GM23338 (cell line): Measurements from ENCODE around the gene LYVE1. TPM values are rescaled to one million over a fixed set of nuclear protein-coding genes. Genes with fewer than 3 reads are reported as not detected.

ENCODE experiments used
- ATAC-seq: fragments of 200-7000 bp; cut with Tn5 transposase; 3 replicates; pipeline ENCODE4 v1.9.1; 2020
- DNase-seq: peaks from one replicate; pipeline ENCODE4 v3.0.0-alpha.2; 2015; ENCODE audit warnings: low spot score
- H2AFZ ChIP-seq: fragments of 200-600 bp; sonication (generic); 2 replicates; pipeline ENCODE4 v1.8.0; 2016; ENCODE audit warnings: antibody characterized with exemption, mild to moderate bottlenecking, moderate library complexity
- H3F3A ChIP-seq: fragments of 200-600 bp; sonication (generic); replicated peaks from 2 replicates; pipeline ENCODE4 v1.8.0; 2017; ENCODE audit warnings: antibody characterized with exemption, mixed run types, low read depth
- H3K27ac ChIP-seq: fragments of 200-600 bp; sonication (generic); 2 replicates; pipeline ENCODE4 v1.6.1; 2016; ENCODE audit warnings: low read depth
- H3K27me3 ChIP-seq: fragments of 200-600 bp; sonication (generic); 2 replicates; pipeline ENCODE4 v1.8.0; 2016; ENCODE audit warnings: mild to moderate bottlenecking, mixed run types, moderate library complexity; ENCODE audit not compliant: insufficient read depth
- H3K36me3 ChIP-seq: fragments of 200-600 bp; sonication (generic); 2 replicates; pipeline ENCODE4 v1.8.0; 2016; ENCODE audit warnings: mild to moderate bottlenecking; ENCODE audit not compliant: insufficient read depth
- H3K4me1 ChIP-seq: fragments of 200-600 bp; sonication (generic); 2 replicates; pipeline ENCODE4 v1.8.0; 2016; ENCODE audit warnings: mild to moderate bottlenecking, moderate library complexity; ENCODE audit not compliant: insufficient read depth
- H3K4me2 ChIP-seq: fragments of 200-600 bp; sonication (generic); 2 replicates; pipeline ENCODE4 v1.7.1; 2017; ENCODE audit warnings: mixed run types
- H3K4me3 ChIP-seq: fragments of 200-600 bp; sonication (generic); 2 replicates; pipeline ENCODE4 v1.6.1; 2016; ENCODE audit warnings: mixed run types
- H3K79me2 ChIP-seq: fragments of 200-600 bp; sonication (generic); replicated peaks from 2 replicates; pipeline ENCODE4 v1.8.0; 2017; ENCODE audit warnings: mild to moderate bottlenecking; ENCODE audit not compliant: insufficient read depth
- H3K9me2 ChIP-seq: fragments of 200-600 bp; sonication (generic); 2 replicates; pipeline ENCODE4 v1.8.0; 2017; ENCODE audit not compliant: insufficient read depth
- H4K20me1 ChIP-seq: fragments of 200-600 bp; sonication (generic); replicated peaks from 2 replicates; pipeline ENCODE4 v1.8.0; 2017; ENCODE audit warnings: mild to moderate bottlenecking; ENCODE audit not compliant: insufficient read depth
- H3K27ac Mint-ChIP-seq: 2 replicates; pipeline ENCODE4 v1.8.0; 2020; ENCODE audit warnings: inconsistent platforms, mild to moderate bottlenecking, moderate library complexity, mixed read lengths
- H3K27me3 Mint-ChIP-seq: 3 replicates; pipeline ENCODE4 v1.8.0; 2022; ENCODE audit warnings: low read depth, mild to moderate bottlenecking, moderate library complexity, mixed read lengths, inconsistent platforms; ENCODE audit not compliant: insufficient read depth, poor library complexity
- H3K36me3 Mint-ChIP-seq: 3 replicates; pipeline ENCODE4 v1.8.0; 2021; ENCODE audit warnings: low read depth, mild to moderate bottlenecking, inconsistent platforms, moderate library complexity, mixed read lengths
- H3K4me1 Mint-ChIP-seq: 3 replicates; pipeline ENCODE4 v1.8.0; 2020; ENCODE audit warnings: mild to moderate bottlenecking, inconsistent platforms, mixed read lengths
- H3K4me3 Mint-ChIP-seq: 3 replicates; pipeline ENCODE4 v1.8.0; 2021; ENCODE audit warnings: moderate library complexity, mild to moderate bottlenecking, inconsistent platforms, mixed read lengths
- H3K9me3 Mint-ChIP-seq: 3 replicates; pipeline ENCODE4 v1.8.0; 2020; ENCODE audit warnings: moderate library complexity, mild to moderate bottlenecking, inconsistent platforms, mixed read lengths
- EZH2 ChIP-seq: fragments of 200-600 bp; sonication (generic); IDR thresholded peaks from one replicate; pipeline ENCODE4 v1.8.0; 2017; ENCODE audit warnings: antibody characterized with exemption, mild to moderate bottlenecking, low read depth; ENCODE audit not compliant: unreplicated experiment
- EZH2phosphoT487 ChIP-seq: fragments of 200-600 bp; sonication (generic); IDR thresholded peaks from one replicate; pipeline ENCODE4 v1.8.1; 2018; ENCODE audit warnings: antibody characterized with exemption; ENCODE audit not compliant: unreplicated experiment
- JUNB ChIP-seq: IDR thresholded peaks from one replicate; pipeline ENCODE4 v1.6.1; 2016; ENCODE audit warnings: antibody characterized with exemption; ENCODE audit not compliant: unreplicated experiment
- NANOG ChIP-seq: IDR thresholded peaks from 2 replicates; pipeline ENCODE4 v1.6.1; 2016; ENCODE audit warnings: antibody characterized with exemption, borderline replicate concordance
- POLR2AphosphoS5 ChIP-seq: IDR thresholded peaks from 2 replicates; pipeline ENCODE4 v1.6.1; 2016; ENCODE audit warnings: antibody characterized with exemption, low read depth
- STAT1 ChIP-seq: IDR thresholded peaks from one replicate; pipeline ENCODE4 v1.6.1; 2016; ENCODE audit warnings: antibody characterized with exemption; ENCODE audit not compliant: unreplicated experiment
- polyA plus RNA-seq: library from polyadenylated mRNA; unstranded; fragments of >200 nt; fragmentation: Nextera tagmentation; extraction: Ambion mirVana; gene quantifications from 2 replicates; pipeline ENCODE4 v1.2.1, GENCODE V29; 2016
- total RNA-seq: library from RNA; depleted of rRNA; stranded (reverse); fragments of >200 nt; shearing (Covaris generic); gene quantifications from 2 replicates; pipeline ENCODE4 v1.2.3, GENCODE V29; 2014
- TF ChIP-seq, protein P1 (sequence below): fragments of 250-450 bp; sonication (Bioruptor Pico); IDR thresholded peaks from 2 replicates; pipeline ENCODE4 v1.5.0; 2020; ENCODE audit warnings: mild to moderate bottlenecking, moderate library complexity
- TF ChIP-seq, protein P2 (sequence below), 2 experiments: fragments of 200-600 bp in 1 of 2; sonication (generic) in 1 of 2; conservative IDR thresholded peaks; 2 replicates each; pipeline versions ENCODE4 v1.5.1 to v1.6.1; 2016 to 2017; ENCODE audit warnings: antibody characterized with exemption in 2 of 2, low read depth in 2 of 2, mild to moderate bottlenecking in 2 of 2, moderate library complexity in 1 of 2
- TF ChIP-seq, protein P3 (sequence below): IDR thresholded peaks from one replicate; pipeline ENCODE4 v1.6.1; 2018; ENCODE audit warnings: antibody characterized with exemption; ENCODE audit not compliant: unreplicated experiment

The LYVE1 gene
- total and polyA plus RNA-seq, 2 experiments from 2014 or later, result 0.94 TPM; not detected in 1

DNA sequence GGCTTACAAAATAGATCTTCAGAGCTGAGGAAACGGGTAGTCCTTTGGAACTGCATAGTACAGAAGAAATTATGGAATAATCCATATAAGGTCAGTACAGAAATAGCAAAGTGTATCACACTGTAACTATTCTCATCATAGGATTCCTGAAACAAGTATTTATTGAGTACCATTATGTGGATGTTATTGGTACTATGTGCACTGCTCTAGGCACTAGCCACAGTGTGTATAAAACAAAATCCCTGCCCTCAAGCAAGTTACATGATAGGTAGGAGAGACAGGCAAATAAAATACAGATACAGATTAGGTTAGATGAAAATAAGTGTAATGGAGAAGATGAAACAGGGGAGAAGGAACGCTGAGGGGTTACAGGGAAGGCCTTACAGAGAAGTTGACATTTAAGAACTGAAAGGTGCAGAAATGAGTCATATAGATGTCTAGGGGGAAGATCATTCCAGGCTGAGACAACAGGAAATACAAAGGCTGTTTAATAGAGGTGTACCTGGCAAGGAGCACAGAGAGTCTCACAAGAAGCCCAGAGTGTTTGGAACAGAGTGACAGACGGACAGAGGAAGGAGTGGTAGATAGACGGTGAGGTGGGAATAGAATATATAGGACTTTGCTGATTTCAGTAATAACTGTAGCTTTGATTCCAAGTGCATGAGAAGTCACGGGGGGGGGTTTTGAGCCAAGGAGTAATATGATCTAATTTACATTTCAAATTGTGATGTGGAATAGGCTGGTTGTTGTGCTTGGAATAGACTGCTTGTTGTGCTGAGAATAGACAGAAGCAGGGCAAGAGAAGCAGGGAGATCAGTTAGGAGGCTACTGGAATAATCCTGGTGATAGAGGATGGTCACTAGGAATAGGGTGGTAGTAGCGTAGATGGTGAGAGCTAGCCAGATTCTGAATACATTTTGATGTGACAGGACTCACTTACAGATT lies 41.2 kb downstream of the LYVE1 start:
- ATAC-seq, result no peak
- no peaks in the 10 kb centered on the region for H3F3A ChIP-seq
- no peaks in the 10 kb centered on the region for H3K79me2 ChIP-seq
- H3K9me3 Mint-ChIP-seq, result no peaks in the 10 kb centered on the region
- no peaks in the 10 kb centered on the region for H3K27me3 Mint-ChIP-seq
- DNase-seq, result no peak
- H3K27ac Mint-ChIP-seq, result no peak overlapping the region
- H3K4me1 Mint-ChIP-seq, result no peaks in the 10 kb centered on the region
- H3K4me3 Mint-ChIP-seq, result no peak overlapping the region
- no peaks in the 10 kb centered on the region for H4K20me1 ChIP-seq
- H3K36me3 ChIP-seq, result no peaks in the 10 kb centered on the region
- no peaks in the 10 kb centered on the region for H3K27me3 ChIP-seq
- H3K4me1 ChIP-seq, result no peaks in the 10 kb centered on the region
- TF ChIP-seq POLR2AphosphoS5 (no peak), EZH2phosphoT487 (no peak), NANOG (no peak), STAT1 (no peak), EZH2 (no peak), JUNB (no peak)
- TF ChIP-seq, protein P1, sequence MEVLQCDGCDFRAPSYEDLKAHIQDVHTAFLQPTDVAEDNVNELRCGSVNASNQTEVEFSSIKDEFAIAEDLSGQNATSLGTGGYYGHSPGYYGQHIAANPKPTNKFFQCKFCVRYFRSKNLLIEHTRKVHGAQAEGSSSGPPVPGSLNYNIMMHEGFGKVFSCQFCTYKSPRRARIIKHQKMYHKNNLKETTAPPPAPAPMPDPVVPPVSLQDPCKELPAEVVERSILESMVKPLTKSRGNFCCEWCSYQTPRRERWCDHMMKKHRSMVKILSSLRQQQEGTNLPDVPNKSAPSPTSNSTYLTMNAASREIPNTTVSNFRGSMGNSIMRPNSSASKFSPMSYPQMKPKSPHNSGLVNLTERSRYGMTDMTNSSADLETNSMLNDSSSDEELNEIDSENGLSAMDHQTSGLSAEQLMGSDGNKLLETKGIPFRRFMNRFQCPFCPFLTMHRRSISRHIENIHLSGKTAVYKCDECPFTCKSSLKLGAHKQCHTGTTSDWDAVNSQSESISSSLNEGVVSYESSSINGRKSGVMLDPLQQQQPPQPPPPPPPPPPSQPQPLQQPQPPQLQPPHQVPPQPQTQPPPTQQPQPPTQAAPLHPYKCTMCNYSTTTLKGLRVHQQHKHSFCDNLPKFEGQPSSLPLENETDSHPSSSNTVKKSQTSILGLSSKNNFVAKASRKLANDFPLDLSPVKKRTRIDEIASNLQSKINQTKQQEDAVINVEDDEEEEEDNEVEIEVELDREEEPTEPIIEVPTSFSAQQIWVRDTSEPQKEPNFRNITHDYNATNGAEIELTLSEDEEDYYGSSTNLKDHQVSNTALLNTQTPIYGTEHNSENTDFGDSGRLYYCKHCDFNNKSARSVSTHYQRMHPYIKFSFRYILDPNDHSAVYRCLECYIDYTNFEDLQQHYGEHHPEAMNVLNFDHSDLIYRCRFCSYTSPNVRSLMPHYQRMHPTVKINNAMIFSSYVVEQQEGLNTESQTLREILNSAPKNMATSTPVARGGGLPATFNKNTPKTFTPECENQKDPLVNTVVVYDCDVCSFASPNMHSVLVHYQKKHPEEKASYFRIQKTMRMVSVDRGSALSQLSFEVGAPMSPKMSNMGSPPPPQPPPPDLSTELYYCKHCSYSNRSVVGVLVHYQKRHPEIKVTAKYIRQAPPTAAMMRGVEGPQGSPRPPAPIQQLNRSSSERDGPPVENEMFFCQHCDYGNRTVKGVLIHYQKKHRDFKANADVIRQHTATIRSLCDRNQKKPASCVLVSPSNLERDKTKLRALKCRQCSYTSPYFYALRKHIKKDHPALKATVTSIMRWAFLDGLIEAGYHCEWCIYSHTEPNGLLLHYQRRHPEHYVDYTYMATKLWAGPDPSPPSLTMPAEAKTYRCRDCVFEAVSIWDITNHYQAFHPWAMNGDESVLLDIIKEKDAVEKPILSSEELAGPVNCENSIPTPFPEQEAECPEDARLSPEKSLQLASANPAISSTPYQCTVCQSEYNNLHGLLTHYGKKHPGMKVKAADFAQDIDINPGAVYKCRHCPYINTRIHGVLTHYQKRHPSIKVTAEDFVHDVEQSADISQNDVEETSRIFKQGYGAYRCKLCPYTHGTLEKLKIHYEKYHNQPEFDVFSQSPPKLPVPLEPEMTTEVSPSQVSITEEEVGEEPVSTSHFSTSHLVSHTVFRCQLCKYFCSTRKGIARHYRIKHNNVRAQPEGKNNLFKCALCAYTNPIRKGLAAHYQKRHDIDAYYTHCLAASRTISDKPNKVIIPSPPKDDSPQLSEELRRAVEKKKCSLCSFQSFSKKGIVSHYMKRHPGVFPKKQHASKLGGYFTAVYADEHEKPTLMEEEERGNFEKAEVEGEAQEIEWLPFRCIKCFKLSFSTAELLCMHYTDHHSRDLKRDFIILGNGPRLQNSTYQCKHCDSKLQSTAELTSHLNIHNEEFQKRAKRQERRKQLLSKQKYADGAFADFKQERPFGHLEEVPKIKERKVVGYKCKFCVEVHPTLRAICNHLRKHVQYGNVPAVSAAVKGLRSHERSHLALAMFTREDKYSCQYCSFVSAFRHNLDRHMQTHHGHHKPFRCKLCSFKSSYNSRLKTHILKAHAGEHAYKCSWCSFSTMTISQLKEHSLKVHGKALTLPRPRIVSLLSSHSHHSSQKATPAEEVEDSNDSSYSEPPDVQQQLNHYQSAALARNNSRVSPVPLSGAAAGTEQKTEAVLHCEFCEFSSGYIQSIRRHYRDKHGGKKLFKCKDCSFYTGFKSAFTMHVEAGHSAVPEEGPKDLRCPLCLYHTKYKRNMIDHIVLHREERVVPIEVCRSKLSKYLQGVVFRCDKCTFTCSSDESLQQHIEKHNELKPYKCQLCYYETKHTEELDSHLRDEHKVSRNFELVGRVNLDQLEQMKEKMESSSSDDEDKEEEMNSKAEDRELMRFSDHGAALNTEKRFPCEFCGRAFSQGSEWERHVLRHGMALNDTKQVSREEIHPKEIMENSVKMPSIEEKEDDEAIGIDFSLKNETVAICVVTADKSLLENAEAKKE (CRISPR knock-in tag), result no peak
- TF ChIP-seq, protein P2, sequence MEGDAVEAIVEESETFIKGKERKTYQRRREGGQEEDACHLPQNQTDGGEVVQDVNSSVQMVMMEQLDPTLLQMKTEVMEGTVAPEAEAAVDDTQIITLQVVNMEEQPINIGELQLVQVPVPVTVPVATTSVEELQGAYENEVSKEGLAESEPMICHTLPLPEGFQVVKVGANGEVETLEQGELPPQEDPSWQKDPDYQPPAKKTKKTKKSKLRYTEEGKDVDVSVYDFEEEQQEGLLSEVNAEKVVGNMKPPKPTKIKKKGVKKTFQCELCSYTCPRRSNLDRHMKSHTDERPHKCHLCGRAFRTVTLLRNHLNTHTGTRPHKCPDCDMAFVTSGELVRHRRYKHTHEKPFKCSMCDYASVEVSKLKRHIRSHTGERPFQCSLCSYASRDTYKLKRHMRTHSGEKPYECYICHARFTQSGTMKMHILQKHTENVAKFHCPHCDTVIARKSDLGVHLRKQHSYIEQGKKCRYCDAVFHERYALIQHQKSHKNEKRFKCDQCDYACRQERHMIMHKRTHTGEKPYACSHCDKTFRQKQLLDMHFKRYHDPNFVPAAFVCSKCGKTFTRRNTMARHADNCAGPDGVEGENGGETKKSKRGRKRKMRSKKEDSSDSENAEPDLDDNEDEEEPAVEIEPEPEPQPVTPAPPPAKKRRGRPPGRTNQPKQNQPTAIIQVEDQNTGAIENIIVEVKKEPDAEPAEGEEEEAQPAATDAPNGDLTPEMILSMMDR (conservative IDR thresholded peaks at IDR 0.05; ENCODE audit: low read depth in 2 of 2), result no peak
- TF ChIP-seq, protein P3, sequence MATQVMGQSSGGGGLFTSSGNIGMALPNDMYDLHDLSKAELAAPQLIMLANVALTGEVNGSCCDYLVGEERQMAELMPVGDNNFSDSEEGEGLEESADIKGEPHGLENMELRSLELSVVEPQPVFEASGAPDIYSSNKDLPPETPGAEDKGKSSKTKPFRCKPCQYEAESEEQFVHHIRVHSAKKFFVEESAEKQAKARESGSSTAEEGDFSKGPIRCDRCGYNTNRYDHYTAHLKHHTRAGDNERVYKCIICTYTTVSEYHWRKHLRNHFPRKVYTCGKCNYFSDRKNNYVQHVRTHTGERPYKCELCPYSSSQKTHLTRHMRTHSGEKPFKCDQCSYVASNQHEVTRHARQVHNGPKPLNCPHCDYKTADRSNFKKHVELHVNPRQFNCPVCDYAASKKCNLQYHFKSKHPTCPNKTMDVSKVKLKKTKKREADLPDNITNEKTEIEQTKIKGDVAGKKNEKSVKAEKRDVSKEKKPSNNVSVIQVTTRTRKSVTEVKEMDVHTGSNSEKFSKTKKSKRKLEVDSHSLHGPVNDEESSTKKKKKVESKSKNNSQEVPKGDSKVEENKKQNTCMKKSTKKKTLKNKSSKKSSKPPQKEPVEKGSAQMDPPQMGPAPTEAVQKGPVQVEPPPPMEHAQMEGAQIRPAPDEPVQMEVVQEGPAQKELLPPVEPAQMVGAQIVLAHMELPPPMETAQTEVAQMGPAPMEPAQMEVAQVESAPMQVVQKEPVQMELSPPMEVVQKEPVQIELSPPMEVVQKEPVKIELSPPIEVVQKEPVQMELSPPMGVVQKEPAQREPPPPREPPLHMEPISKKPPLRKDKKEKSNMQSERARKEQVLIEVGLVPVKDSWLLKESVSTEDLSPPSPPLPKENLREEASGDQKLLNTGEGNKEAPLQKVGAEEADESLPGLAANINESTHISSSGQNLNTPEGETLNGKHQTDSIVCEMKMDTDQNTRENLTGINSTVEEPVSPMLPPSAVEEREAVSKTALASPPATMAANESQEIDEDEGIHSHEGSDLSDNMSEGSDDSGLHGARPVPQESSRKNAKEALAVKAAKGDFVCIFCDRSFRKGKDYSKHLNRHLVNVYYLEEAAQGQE, result no peak
- H3K27ac ChIP-seq, result no peak overlapping the region
- H3K36me3 Mint-ChIP-seq, result peaks cover 2% of the 10 kb centered on the region; the same call in 1 of the 3 replicates
- no peak overlapping the region for H3K4me3 ChIP-seq
- no peaks in the 10 kb centered on the region for H3K9me2 ChIP-seq
- H2AFZ ChIP-seq, result no peak overlapping the region
- no peak overlapping the region for H3K4me2 ChIP-seq
